ENCODE results near the gene SNED1.

SNED1 gene

GRCh38 chr2:241110607-241111439 is 112.4 kb downstream of the SNED1 start:
- DNase-seq: no peak

GRCh38 chr2:241111440-241111805 is 113.0 kb downstream of the SNED1 start:
- peak; percentile 52 for DNase-seq

- DNase-seq: no peak
Measured at GRCh38 chr2:241112046-241112445, 113.6 kb downstream of the SNED1 start.

- DNase-seq: peak; percentile 66
Measured at GRCh38 chr2:241112592-241112991, 114.2 kb downstream of the SNED1 start.

GRCh38 chr2:241114836-241115235 is 116.4 kb downstream of the SNED1 start:
- DNase-seq: no peak

GRCh38 chr2:241115361-241115760 is 116.9 kb downstream of the SNED1 start:
- DNase-seq: no peak

GRCh38 chr2:241116606-241117560 is 118.5 kb downstream of the SNED1 start:
- DNase-seq: no peak

GRCh38 chr2:241118737-241119505 is 120.5 kb downstream of the SNED1 start:
- DNase-seq: no peak

- DNase-seq: no peak
Measured at GRCh38 chr2:241120440-241120839, 122.0 kb downstream of the SNED1 start.

GRCh38 chr2:241121008-241121407 is 122.6 kb downstream of the SNED1 start:
- DNase-seq: no peak

- no peak for DNase-seq
Measured at GRCh38 chr2:241122376-241123002, 124.1 kb downstream of the SNED1 start.

- peak; percentile 65 for DNase-seq
Measured at GRCh38 chr2:241123816-241124536, 125.6 kb downstream of the SNED1 start.

GRCh38 chr2:241125626-241126025 is 127.2 kb downstream of the SNED1 start:
- no peak for DNase-seq

GRCh38 chr2:241126201-241126611 is 127.8 kb downstream of the SNED1 start:
- no peak for DNase-seq

GRCh38 chr2:241126771-241127202 is 128.4 kb downstream of the SNED1 start:
- no peak for DNase-seq

GRCh38 chr2:241128266-241128665 is 129.8 kb downstream of the SNED1 start:
- DNase-seq: no peak

- no peak for DNase-seq
Measured at GRCh38 chr2:241129086-241129871, 130.9 kb downstream of the SNED1 start.

- DNase-seq: no peak
Measured at GRCh38 chr2:241130316-241130715, 131.9 kb downstream of the SNED1 start.

GRCh38 chr2:241131531-241131930 is 133.1 kb downstream of the SNED1 start:
- no peak for DNase-seq

GRCh38 chr2:241132538-241133435 is 134.4 kb downstream of the SNED1 start:
- DNase-seq: no peak
